ENCODE results near the gene CFLAR. TPM values are rescaled to one million over a fixed set of nuclear protein-coding genes. Genes with fewer than 3 reads are reported as not detected.

Gene CFLAR
- total and polyA plus RNA-seq, 9 of the 15 experiments (the other 6 are each of a cell fraction or from before 2014, with no cell fraction given): 27.5 to 102 (median 54.0) TPM

- TF ChIP-seq TSC22D4 (tag; IDR thresholded peaks at IDR 0.05) (no peak), ATF2 (CRISPR knock-in tag; IDR thresholded peaks at IDR 0.05) (no peak), SMARCA4 (IDR thresholded peaks at IDR 0.05) (peak; percentile 41; the same call in 1 of the 2 replicates), ZNF740 (CRISPR knock-in tag; IDR thresholded peaks at IDR 0.05) (no peak), ZNF740 (tag; IDR thresholded peaks at IDR 0.05) (no peak), NCOA1 (IDR thresholded peaks at IDR 0.05; ENCODE audit: low read depth) (no peak), ARID1B (IDR thresholded peaks at IDR 0.05) (peak; percentile 58), MAFF (IDR thresholded peaks at IDR 0.05; ENCODE audit: low read length) (peak; percentile 71), DPF2 (IDR thresholded peaks at IDR 0.05) (peak; percentile 54; the same call in 1 of the 2 replicates), MAFK (IDR thresholded peaks at IDR 0.05; ENCODE audit: low read length) (peak; percentile 56; the same call in 1 of the 2 replicates), POLR2H (tag; IDR thresholded peaks at IDR 0.05; ENCODE audit: low read depth) (no peak), NFE2 (IDR thresholded peaks at IDR 0.05; ENCODE audit: low read depth) (peak; percentile 88), ARID3A (IDR thresholded peaks at IDR 0.05; ENCODE audit: borderline replicate concordance, low read depth, low read length) (peak; percentile 44; the same call in 1 of the 2 replicates), MAFG (tag; conservative IDR thresholded peaks at IDR 0.05) (peak; percentile 77), ZNF644 (tag; IDR thresholded peaks at IDR 0.05; ENCODE audit: low read depth) (no peak), C11orf30 (IDR thresholded peaks at IDR 0.05; ENCODE audit: low read depth) (peak; percentile 87), ZNF316 (IDR thresholded peaks at IDR 0.05) (peak; percentile 91), GTF2A2 (tag; IDR thresholded peaks at IDR 0.05) (no peak), TAL1 (IDR thresholded peaks at IDR 0.05) (no peak), ZNF561 (CRISPR knock-in tag; conservative IDR thresholded peaks at IDR 0.05) (no peak), CTCF (IDR thresholded peaks at IDR 0.05 in 2 of 3, conservative IDR thresholded peaks at IDR 0.05 in 1 of 3; ENCODE audit: insufficient read depth in 2 of 3, low read depth in 1 of 3, low read length in 3 of 3) (no peak)
Observed at GRCh38 chr2:201105759-201106158, 10.2 kb upstream of the CFLAR start (continued).

Measured in K562 (cell line).